Activated CD4-positive, alpha-beta memory T cell treated with anti-CD3 and anti-CD28 coated beads, Interleukin-2, amount 10 ng/mL, durations not matched to agents 7 days and 5 days (primary cell): ENCODE results near the gene HHATL. TPM values are rescaled to one million over a fixed set of nuclear protein-coding genes. Genes with fewer than 3 reads are reported as not detected.
"Not testable (repeated sequence)": the region's sequence is repeated elsewhere in the genome, so short reads cannot be mapped to it uniquely, and the experiment has no call there.

Source experiments
- CTCF ChIA-PET: fragments of 350-600 bp; sonication (Branson Sonifier 250); formaldehyde crosslinking; loops from one replicate; lab custom pipeline; 2021; ENCODE audit warnings: antibody characterized with exemption, inconsistent platforms; lab: Charles Lee
- POLR2A ChIA-PET: fragments of 350-600 bp; sonication (Branson Sonifier 250); formaldehyde crosslinking; loops from one replicate; lab custom pipeline; 2021; ENCODE audit warnings: antibody characterized with exemption; lab: Charles Lee
- DNase-seq: peaks from one replicate; pipeline ENCODE4 v3.0.0-alpha.2; 2020
- H3K27ac Mint-ChIP-seq: one replicate; pipeline ENCODE4 v1.8.0; 2021; ENCODE audit warnings: mild to moderate bottlenecking, mixed read lengths
- H3K27me3 Mint-ChIP-seq: one replicate; pipeline ENCODE4 v1.8.0; 2021; ENCODE audit warnings: mixed read lengths
- H3K36me3 Mint-ChIP-seq: one replicate; pipeline ENCODE4 v1.8.0; 2021; ENCODE audit warnings: low read depth, mixed read lengths
- H3K4me1 Mint-ChIP-seq: one replicate; pipeline ENCODE4 v1.8.0; 2021; ENCODE audit warnings: mixed read lengths
- H3K4me3 Mint-ChIP-seq: one replicate; pipeline ENCODE4 v1.8.0; 2021; ENCODE audit warnings: mild to moderate bottlenecking, mixed read lengths
- H3K9me3 Mint-ChIP-seq: one replicate; pipeline ENCODE4 v1.8.0; 2021; ENCODE audit warnings: mixed read lengths
- total RNA-seq, 2 experiments: library from RNA; stranded (reverse); gene quantifications; one replicate each; pipeline ENCODE4 v1.2.3, GENCODE V29; 2021

Gene HHATL
- total RNA-seq, 2 experiments from 2014 or later: 0.25 TPM; not detected in 1

DNA sequence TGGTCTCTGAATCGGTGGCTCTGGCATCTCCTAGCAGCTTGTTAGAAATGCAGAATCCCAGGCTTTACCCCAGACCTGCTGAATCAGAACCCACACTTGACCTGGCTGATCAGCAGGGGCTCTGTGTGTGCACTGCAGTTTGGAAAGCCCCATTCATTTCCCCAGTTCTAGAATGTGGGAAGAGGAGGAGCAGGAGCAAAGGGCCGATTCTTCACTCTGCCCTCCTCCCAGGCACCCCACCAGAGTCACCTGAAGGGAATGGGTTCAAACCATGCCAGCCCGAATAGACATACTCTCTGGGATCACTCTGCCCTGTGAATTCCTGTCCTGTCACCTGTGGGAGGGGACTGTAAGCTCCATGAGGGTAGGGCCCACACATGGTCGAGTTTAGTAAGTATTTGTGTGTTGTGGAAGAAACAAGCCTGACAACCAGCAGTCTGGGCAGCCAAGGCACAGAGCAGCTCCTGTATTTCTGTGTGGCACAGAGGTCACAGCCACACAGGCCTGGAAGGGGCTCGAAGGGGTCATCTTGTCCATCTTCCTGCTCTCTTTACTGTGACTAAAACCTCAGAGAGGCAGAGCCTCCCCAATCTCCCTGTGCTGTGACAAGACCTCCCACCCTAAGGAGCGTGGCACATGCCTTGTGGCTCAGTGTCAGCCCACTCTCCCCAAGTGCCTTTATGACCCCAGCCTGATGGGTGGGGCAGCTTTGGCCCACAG lies 29.0 kb upstream of the HHATL start:
- Mint-ChIP-seq H3K9me3 (no peaks in the 10 kb centered on the region), H3K27ac (no peak overlapping the region)

DNA sequence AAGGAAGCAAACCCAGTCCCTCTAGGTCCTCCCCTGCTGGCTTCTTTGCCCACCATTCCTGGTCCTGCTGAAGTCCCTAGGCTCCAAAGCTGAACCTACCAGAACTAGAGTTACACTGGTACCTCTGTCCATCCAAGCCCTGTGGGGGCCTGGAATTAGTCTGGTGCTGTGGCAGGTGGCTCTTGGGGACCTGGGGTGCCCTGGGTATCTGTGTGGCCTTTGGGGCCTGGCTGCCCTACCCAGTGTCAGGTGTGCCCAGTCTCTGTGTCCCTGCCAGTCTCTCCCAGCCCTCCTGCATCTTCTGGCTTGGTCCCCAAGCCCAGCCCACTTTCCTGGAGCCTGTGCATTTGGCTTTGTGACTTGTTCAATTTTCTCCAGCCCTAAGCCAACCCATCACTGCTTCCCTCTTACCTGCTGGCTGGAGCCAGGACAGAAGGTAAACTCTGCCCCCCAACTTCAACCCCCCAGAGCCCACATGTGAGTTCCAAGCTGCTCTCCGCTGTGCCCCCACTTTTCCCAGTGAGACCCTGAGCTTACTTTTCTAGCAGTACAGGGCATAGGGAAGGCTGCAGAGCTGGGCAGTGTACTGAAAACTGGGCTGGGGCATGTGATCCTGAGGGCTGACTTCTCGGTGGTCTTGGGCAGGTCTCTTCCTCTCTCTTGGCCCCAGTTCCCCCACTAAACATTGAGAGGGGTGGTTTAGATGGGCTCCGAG lies 28.3 kb upstream of the HHATL start:
- CTCF ChIA-PET: no interaction called here
- peaks cover 7% of the 10 kb centered on the region for H3K27me3 Mint-ChIP-seq
- no peaks in the 10 kb centered on the region for H3K36me3 Mint-ChIP-seq
- H3K9me3 Mint-ChIP-seq: no peaks in the 10 kb centered on the region
- no peak for DNase-seq
- no peak overlapping the region for H3K27ac Mint-ChIP-seq
- no peak overlapping the region for H3K4me3 Mint-ChIP-seq
- POLR2A ChIA-PET: no interaction called here
- no peaks in the 10 kb centered on the region for H3K4me1 Mint-ChIP-seq

More for the DNA sequence above, 29.0 kb upstream of the HHATL start:
- no peaks in the 10 kb centered on the region for H3K36me3 Mint-ChIP-seq
- H3K4me1 Mint-ChIP-seq: no peaks in the 10 kb centered on the region
- ChIA-PET POLR2A (no interaction called here), CTCF (no interaction called here)
- H3K27me3 Mint-ChIP-seq: peaks cover 7% of the 10 kb centered on the region
- DNase-seq: no peak
- H3K4me3 Mint-ChIP-seq: no peak overlapping the region

DNA sequence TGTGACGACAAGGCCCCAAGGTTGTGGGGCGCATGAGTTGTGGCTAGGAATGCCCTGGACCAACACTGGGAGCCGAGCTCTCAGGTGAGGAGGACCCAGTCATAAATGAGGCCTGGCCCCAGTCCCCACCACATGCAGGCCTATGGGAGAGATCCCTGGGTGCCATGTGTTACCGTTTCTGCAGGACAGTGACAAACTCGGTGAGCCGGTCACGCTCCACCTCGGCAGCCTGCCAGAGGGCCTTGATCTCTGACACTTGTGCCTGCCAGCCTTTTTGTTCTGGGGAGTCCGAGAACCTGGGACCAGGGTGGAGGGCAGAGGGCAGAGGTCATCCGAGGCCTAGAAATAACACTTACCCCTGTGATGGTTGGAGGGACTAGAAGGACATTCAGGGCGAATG lies 27.7 kb upstream of the HHATL start:
- Mint-ChIP-seq H3K27ac (no peak overlapping the region), H3K9me3 (no peaks in the 10 kb centered on the region), H3K36me3 (no peaks in the 10 kb centered on the region), H3K4me3 (no peak overlapping the region), H3K27me3 (peaks cover 12% of the 10 kb centered on the region), H3K4me1 (no peaks in the 10 kb centered on the region)
- CTCF ChIA-PET: no interaction called here
- no peak for DNase-seq
- POLR2A ChIA-PET: no interaction called here

DNA sequence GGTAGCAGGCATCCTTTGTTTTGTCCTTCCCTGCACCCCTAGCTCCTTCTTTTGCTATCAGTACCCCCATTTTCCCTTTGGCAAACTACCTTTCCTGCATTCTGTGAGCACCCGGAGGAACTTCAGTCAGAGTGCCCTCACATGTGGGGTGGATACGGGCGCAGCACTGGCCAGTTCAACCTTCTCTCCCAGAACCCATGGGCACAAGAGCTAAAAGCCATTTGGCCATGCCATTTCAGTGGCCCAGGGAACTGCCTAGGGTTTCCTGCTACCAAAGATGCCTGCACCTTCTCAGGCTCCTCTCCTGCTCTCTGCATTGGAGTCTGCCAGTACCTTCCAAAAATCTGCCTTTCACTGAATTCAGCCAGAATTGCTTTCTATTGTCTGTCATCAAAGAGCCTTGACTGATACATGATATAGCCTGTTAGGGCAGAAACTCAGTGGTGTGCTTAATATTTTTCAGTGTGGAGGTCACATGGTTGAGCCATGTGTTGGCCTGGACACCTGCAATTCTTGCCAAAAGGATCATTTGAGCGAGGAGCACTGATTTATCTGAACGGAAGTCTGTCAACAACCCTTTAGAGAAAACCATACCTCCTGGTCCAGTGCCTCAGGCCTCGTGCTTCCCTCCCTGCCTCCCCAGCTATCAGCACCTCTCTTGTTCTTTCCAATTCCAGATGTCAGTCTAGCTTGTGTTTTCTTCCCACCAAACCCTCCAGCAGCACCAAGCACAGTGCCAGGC lies 27.0 kb upstream of the HHATL start:
- H3K9me3 Mint-ChIP-seq: no peaks in the 10 kb centered on the region
- no peaks in the 10 kb centered on the region for H3K36me3 Mint-ChIP-seq
- H3K4me3 Mint-ChIP-seq: no peak overlapping the region
- H3K4me1 Mint-ChIP-seq: no peaks in the 10 kb centered on the region
- H3K27me3 Mint-ChIP-seq: peaks cover 12% of the 10 kb centered on the region
- ChIA-PET CTCF (no interaction called here), POLR2A (no interaction called here)
- no peak overlapping the region for H3K27ac Mint-ChIP-seq
- DNase-seq: no peak

DNA sequence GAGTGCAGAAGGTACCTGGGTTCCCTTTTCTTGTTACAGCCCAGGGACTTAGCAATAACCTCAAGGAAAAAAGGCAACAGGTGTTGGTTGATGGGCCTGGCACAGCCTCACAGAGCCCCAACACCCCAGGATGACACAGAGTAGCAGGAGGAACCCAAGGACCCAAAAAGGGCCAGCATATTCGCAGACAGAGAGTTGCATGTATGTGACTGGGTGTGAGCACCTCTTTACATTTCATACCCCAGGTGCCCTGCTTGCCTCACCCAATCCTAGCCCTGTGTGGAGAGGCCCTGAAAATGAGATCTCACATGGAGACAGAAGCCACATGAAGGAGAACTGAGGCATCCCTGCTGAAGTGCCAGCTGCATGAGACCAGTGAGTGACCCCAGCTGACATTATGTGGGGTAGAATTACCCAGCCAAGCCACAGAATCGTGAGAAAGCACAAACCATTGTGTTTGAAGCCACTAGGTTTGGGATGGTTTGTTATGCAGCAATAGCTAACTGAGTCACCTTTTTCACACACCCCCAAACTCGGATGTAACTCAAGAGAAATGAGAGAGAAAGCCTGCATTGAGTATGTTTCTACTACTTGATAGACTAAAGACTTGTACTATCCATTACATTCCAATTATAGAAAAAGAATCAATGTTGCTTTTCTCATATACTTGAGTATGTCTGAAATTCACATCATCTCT lies 26.2 kb upstream of the HHATL start:
- Mint-ChIP-seq H3K27ac (no peak overlapping the region), H3K36me3 (no peaks in the 10 kb centered on the region), H3K9me3 (no peaks in the 10 kb centered on the region), H3K27me3 (peaks cover 16% of the 10 kb centered on the region), H3K4me1 (no peaks in the 10 kb centered on the region), H3K4me3 (no peak overlapping the region)
- POLR2A ChIA-PET: no interaction called here
- no peak for DNase-seq
- CTCF ChIA-PET: no interaction called here

DNA sequence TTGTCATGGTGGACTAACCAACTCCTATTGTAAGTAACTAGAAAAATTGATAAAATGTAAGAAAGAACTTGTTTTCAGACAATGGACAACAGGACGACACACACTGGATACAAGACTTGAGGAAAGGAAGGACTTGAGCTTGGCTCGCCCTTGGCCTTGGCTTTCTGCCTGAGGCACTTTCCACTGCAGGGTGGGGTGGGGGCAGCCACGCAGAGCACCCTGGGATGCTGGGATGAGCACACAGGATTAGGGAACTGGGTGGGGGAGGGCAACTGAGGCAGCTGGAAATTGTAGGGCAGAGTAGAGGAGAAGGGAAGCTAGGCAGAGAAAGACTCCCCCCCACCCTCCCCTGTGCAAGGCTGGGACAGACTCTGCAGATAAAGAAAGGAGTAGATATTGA lies 25.5 kb upstream of the HHATL start:
- H3K27me3 Mint-ChIP-seq: peaks cover 16% of the 10 kb centered on the region
- no peak overlapping the region for H3K27ac Mint-ChIP-seq
- no peak for DNase-seq
- no peaks in the 10 kb centered on the region for H3K9me3 Mint-ChIP-seq
- H3K4me3 Mint-ChIP-seq: no peak overlapping the region
- no peaks in the 10 kb centered on the region for H3K4me1 Mint-ChIP-seq
- H3K36me3 Mint-ChIP-seq: no peaks in the 10 kb centered on the region
- ChIA-PET POLR2A (no interaction called here), CTCF (no interaction called here)

DNA sequence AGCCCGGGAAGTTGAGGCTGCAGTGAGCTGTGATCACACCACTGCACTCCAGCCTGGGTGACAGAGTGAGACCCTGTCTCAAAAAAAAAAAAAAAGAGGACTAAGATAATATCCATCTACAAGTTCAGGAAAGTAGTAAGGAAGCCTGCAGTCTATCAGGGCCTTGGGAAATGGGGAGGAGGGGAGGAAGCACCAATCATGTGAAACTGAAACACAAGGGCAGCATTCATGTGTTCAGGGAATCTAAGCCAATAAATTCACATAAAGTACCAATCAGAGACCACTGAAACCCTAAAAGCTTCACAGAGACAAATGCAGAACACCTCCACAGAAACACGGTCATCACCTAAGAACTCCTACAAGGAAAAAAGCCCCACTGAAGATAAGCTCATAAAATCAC lies 22.9 kb upstream of the HHATL start:
- ChIA-PET POLR2A (no interaction called here), CTCF (interaction anchor here (0.8 kb wide), 1 partner anchor 20 kb away, joined by 3 read pairs; no protein-coding TSS in a partner anchor)
- Mint-ChIP-seq H3K9me3 (no peaks in the 10 kb centered on the region), H3K4me1 (no peaks in the 10 kb centered on the region), H3K36me3 (no peaks in the 10 kb centered on the region), H3K27ac (no peak overlapping the region), H3K4me3 (no peak overlapping the region), H3K27me3 (peaks cover 19% of the 10 kb centered on the region)
- no peak for DNase-seq

DNA sequence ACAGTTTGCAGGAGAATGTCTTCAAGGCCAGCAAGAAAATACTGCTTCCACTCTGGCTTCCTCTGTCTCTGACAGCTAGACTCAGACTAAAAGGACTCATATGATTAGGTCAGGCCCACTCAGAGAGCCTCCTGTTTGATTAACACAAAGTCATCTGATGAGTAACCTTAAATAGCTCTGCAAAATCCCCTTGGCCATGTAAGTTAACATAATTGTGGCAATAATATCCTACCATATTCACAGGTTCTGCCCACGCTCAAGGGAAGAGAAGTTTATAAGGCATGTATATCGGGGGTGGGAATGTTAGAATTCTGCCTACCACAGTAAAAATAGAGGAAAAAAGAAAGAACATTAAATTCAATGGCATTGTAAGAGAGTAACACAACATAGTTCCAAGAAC lies 20.6 kb upstream of the HHATL start:
- ChIA-PET CTCF (interaction anchor here (0.9 kb wide), 1 partner anchor 15 kb away, joined by 3 read pairs; no protein-coding TSS in a partner anchor), POLR2A (no interaction called here)
- H3K36me3 Mint-ChIP-seq: no peaks in the 10 kb centered on the region
- no peaks in the 10 kb centered on the region for H3K4me1 Mint-ChIP-seq
- no peak overlapping the region for H3K4me3 Mint-ChIP-seq
- H3K27me3 Mint-ChIP-seq: peaks cover 21% of the 10 kb centered on the region
- H3K9me3 Mint-ChIP-seq: no peaks in the 10 kb centered on the region
- no peak overlapping the region for H3K27ac Mint-ChIP-seq
- no peak for DNase-seq

DNA sequence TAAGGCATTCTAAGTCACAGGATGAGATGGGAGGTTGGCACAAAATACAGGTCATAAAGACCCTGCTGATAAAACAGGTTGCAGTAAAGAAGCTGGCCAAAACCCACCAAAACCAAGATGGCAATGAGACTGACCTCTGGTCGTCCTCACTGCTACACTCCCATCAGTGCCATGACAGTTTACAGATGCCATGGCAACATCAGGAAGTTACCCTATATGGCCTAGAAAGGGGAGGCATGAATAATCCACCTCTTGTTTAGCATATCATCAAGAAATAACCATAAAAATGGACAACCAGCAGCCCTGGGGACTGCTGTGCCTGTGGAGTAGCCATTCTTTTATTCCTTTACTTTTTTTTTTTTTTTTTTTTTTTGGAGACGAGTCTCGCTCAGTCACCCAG lies 19.8 kb upstream of the HHATL start:
- H3K9me3 Mint-ChIP-seq, H3K27ac Mint-ChIP-seq, H3K4me3 Mint-ChIP-seq, DNase-seq, POLR2A ChIA-PET, H3K36me3 Mint-ChIP-seq, H3K4me1 Mint-ChIP-seq, CTCF ChIA-PET: not testable (repeated sequence)
- H3K27me3 Mint-ChIP-seq: peaks cover 17% of the 10 kb centered on the region

DNA sequence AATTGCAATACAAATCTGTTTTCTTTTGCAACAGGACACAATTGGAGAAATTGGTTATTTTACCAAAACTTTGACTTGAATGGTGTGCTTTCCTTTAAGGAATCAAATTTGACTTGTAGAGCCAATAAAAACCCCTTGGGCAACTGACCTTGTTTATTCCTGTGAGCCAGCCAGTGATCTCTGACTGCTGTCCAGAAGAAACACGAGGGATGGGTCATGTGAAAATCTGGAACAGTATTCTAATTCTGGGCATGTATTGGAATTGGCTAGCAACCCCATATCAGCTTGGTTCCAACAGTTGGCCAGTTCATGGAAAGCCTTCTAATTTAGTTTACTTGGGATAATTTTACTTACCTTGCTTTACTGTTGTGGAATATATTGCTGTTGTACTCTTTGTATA lies 19.1 kb upstream of the HHATL start:
- Mint-ChIP-seq H3K9me3 (no peaks in the 10 kb centered on the region), H3K27ac (no peak overlapping the region), H3K27me3 (peaks cover 14% of the 10 kb centered on the region), H3K36me3 (no peaks in the 10 kb centered on the region), H3K4me3 (no peak overlapping the region), H3K4me1 (no peaks in the 10 kb centered on the region)
- CTCF ChIA-PET: no interaction called here
- DNase-seq: no peak
- POLR2A ChIA-PET: no interaction called here

DNA sequence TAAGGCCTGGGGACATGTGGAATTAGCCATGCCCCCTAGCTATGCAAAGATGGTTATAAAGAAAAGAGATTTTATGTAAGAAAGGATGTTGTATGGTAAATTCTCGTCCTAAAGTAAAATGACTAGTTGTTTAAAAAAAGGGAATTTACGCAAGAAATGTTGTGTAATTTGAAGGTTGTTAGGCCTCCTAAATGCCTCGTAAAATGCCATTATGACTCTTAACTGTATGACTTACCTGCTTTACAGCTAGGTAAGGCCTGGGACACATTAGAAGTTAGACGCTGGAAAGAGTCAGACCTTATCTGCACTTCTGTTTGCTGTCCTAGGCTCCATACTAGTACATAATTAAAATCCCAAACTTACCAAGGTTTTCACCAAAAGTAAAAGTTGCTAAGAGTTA lies 17.5 kb upstream of the HHATL start:
- Mint-ChIP-seq H3K27me3 (peaks cover 9% of the 10 kb centered on the region), H3K4me1 (no peaks in the 10 kb centered on the region), H3K4me3 (no peak overlapping the region), H3K36me3 (no peaks in the 10 kb centered on the region), H3K27ac (no peak overlapping the region), H3K9me3 (no peaks in the 10 kb centered on the region)
- no peak for DNase-seq
- ChIA-PET CTCF (no interaction called here), POLR2A (no interaction called here)

DNA sequence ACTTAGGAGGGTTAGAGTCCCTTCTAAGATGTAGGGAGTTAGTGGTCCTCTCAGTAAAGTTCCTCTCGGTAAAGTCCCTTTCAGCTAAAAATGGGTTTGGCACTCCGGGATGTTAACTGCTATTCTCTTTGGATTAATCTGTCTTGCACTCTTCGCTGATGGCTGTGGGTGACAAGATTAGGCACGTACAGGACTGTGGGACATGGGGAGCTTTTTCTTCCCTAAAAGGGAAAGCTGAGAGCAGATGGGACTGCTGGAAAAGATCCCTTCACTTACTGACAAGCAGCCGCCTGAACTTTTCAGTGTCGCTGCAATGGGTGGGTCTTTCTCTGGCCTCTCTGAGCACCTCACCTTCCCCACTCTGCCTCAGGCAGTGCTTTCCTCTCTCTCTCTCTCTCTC lies 16.4 kb upstream of the HHATL start:
- CTCF ChIA-PET: interaction anchor here (0.6 kb wide), 1 partner anchor 210 kb away, joined by 4 read pairs; no protein-coding TSS in a partner anchor

DNA sequence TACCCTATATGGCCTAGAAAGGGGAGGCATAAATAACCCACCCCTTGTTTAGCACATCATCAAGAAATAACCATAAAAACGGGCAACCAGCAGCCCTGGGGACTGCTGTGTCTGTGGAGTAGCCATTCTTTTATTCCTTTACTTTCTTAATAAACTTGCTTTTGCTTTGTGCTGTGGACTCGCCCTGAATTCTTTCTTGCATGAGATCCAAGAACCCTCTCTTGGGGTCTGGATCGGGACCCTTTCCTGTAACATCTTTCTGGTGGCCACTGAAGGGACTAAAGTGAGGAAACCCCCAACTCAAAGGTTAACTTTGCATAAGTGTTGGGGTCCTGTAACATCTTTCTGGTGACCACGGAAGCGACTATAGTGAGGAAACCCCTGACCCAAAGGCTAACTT lies 15.7 kb upstream of the HHATL start:
- ChIA-PET POLR2A (no interaction called here), CTCF (no interaction called here)
- H3K27ac Mint-ChIP-seq: no peak overlapping the region
- no peak overlapping the region for H3K4me3 Mint-ChIP-seq
- DNase-seq: no peak
- H3K36me3 Mint-ChIP-seq: no peaks in the 10 kb centered on the region
- H3K4me1 Mint-ChIP-seq: no peaks in the 10 kb centered on the region
- peaks cover 9% of the 10 kb centered on the region for H3K27me3 Mint-ChIP-seq
- no peaks in the 10 kb centered on the region for H3K9me3 Mint-ChIP-seq

More for the DNA sequence above, 16.4 kb upstream of the HHATL start:
- H3K9me3 Mint-ChIP-seq: no peaks in the 10 kb centered on the region
- no peak for DNase-seq
- H3K27me3 Mint-ChIP-seq: peaks cover 8% of the 10 kb centered on the region
- H3K36me3 Mint-ChIP-seq: no peaks in the 10 kb centered on the region
- no peak overlapping the region for H3K4me3 Mint-ChIP-seq
- POLR2A ChIA-PET: no interaction called here
- H3K4me1 Mint-ChIP-seq: no peaks in the 10 kb centered on the region
- no peak overlapping the region for H3K27ac Mint-ChIP-seq
